IPS-18c (cell line): Measurements from ENCODE around the gene NCR2.

Experiments
- H3K4me3 ChIP-seq: 2 replicates; pipeline ENCODE4 v1.7.0; 2013; ENCODE audit warnings: low read depth, mild to moderate bottlenecking, low read length, moderate library complexity; ENCODE audit not compliant: insufficient read depth
- H3K9me3 ChIP-seq: one replicate; pipeline ENCODE4 v1.6.1; 2013; ENCODE audit warnings: mild to moderate bottlenecking, low read length, moderate library complexity; ENCODE audit not compliant: control insufficient read depth, insufficient read depth

The NCR2 gene

DNA sequence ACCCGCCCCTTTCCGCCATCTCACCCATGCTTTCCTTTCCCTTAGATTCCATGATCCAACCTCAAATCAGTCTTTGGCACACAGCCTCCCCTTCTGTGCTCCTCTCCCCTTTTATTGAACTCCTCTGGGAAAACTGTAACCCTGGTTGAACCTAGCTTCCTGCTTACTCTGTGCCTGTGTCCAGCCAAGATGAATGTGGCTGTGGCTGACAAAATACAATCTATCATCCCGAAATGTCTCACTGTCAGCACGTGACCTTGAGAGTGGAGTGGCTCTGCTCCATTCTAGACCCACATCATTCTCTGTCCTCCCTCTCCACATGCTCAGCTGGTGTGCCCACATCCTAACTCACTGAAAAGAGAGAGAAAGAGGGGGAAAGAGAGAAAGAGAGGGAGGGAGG is 11.0 kb downstream of the NCR2 start:
- Histone ChIP-seq H3K9me3 (no peaks in the 10 kb centered on the region), H3K4me3 (no peak overlapping the region)

DNA sequence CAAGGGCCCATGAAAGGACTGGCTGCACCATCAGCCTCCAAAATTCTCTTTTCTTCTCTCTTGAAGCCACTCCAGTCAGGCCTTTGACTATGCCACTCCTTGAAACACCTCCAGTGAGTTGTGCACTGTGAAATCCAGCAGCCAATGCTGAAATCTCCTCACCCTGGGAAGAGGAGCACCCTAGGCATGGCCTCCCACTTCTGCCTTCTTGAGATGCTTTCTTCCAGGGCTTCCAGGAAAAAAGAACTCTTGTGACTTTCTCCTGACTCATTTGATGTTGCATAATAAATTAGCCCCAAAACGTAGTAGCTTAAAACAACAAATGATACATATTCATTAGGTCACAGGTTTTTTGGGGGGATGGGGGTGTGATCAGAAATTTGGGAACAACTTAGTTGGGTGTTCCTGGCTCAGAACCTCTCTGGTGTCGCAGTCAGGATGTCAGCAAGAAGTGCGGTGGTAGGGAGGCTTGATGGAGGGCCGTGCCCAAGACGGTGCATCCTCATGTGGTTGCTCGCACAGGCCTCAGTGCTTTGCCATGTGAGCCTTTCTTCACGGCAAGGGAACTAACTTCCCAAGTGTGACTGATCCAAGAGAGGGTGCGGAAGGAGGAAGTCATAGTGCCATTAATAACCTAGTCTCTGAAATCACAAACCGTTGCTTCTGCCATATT is 12.1 kb downstream of the NCR2 start:
- H3K9me3 ChIP-seq = no peaks in the 10 kb centered on the region

DNA sequence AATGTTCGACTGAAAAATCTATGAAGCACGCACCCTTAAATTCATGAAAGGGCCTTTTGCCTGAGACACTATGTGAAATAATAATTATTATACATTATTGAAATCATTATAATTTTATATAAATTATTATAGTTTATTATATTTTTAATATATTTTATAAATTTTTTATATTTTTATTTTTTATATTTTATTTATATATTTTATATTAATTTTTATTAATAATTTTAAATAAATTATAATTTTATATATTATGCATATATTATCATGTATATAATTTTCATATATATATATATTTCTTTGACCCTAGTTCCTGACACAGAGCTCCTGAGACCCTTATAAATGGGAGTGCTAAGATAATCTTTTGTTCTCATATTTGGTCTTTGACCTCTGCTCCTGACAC is 13.5 kb downstream of the NCR2 start:
- H3K9me3 ChIP-seq = no peaks in the 10 kb centered on the region

More for the DNA sequence above, 12.1 kb downstream of the NCR2 start:
- no peak overlapping the region for H3K4me3 ChIP-seq

DNA sequence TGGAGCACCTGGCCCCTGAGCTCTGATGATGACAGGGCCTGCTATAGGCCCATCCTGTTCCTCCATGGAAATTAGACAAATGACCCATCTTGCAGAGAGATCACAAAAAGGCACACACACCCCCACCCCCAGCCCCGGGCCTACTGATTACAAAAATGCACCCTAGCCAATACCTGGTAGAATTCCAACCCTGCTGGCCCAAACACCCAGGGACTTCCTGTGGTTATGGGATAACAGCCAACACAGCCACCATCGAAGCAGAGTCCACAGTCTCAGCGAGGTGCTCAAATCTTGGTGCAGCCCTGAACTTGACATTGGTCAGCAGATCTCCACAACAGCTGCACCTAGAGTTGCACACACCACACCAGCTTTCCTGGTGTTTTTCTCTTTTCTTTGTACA is 17.0 kb downstream of the NCR2 start:
- H3K4me3 ChIP-seq = no peak overlapping the region
- no peaks in the 10 kb centered on the region for H3K9me3 ChIP-seq

More for the DNA sequence above, 13.5 kb downstream of the NCR2 start:
- no peak overlapping the region for H3K4me3 ChIP-seq

DNA sequence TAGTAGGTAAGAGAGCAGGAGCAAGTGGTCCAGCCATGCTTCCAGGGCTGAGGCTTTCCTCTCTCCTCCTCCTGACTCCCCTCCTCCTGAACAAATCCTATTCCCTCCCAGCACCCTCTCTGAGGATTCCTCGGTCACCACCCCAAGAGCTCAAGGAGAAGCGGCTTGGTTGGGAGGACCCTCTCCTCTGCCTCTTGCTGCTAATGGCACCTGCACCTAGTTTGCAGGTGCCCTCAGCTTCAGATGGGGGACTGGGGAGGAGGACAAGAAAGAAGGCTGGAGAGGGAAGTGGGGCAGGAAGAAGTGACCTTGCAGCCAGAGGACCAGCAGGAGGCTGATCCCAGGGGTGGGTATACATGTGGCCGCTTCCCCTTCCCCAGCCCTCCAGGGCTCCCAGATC is 17.5 kb downstream of the NCR2 start:
- Histone ChIP-seq H3K4me3 (no peak overlapping the region), H3K9me3 (no peaks in the 10 kb centered on the region)

DNA sequence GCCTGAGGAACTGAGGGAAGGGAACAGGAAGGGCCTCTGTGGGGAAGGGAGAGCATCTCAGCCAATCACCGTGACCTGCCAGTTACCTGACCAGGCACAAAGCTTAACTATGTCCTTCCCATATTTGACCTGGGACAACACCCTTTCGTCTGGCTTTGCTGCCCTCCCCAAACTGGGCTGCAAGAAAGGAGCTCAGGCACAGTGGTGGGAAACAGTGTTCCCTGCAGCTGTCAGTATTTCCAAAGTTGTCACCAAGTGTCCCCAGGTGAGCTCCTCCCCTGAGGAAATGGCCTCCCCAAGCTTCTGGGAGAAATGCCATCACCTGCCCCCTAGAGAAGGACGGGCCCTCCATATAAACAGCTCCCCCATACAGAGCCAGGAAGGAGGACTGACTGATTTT is 17.9 kb downstream of the NCR2 start:
- no peaks in the 10 kb centered on the region for H3K9me3 ChIP-seq
- no peak overlapping the region for H3K4me3 ChIP-seq

DNA sequence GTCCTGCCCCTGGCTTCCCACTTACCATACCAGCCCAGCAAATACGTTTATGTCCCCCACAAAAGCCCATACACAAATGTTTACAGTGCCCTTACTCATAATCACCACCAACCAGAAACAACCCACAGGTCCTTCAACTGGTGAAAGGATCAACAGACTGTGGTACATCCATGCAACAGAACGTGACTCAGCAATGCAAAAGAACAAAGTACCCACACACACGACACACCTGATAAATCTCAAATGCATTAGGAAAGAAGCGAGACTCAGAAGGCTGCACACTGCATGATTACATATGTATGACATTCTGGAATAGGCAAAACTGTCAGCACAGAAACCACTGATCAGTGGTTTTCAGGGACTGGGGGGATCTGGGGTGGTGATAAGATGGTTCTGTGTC is 20.5 kb downstream of the NCR2 start:
- Histone ChIP-seq H3K4me3 (no peak overlapping the region), H3K9me3 (peaks cover 5% of the 10 kb centered on the region)

DNA sequence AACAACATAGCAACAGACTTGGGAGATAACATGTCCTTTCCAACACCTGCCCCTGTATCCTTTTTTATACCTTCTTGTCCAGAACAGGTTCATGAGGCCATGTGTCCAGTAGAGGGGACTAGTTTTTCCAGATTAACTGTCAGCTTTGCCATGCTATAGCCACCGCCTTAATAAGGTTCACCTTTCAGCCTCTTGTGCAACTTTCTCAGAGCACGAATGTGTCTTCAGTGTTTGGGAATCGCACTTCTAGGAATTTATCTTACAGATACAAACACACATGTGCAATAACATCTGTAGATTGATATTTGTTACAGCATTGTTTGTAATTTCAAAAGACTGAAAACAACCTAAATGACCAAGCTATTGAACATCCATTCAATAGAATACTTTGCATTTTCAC is 21.4 kb downstream of the NCR2 start:
- Histone ChIP-seq H3K4me3 (no peak overlapping the region), H3K9me3 (peaks cover 6% of the 10 kb centered on the region)

DNA sequence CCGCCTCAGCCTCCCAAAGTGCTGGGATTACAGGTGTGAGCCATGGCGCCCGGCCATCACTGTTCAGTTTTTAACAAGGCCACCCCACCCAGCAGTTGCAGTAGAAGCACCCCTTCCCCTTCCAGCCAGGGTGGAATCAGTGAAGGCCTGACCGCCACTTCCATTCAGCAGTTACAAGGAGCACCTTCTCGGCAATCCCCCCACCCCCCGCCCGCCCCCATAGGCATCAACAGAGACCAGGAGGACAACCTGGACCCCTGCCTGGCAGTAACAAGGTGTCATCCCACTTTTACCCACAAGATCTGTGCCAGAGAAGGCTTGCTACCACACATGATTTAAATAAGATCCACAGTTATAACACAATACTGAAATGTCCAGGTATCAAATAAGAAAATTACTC is 23.1 kb downstream of the NCR2 start:
- no peak overlapping the region for H3K4me3 ChIP-seq
- H3K9me3 ChIP-seq = peaks cover 6% of the 10 kb centered on the region

DNA sequence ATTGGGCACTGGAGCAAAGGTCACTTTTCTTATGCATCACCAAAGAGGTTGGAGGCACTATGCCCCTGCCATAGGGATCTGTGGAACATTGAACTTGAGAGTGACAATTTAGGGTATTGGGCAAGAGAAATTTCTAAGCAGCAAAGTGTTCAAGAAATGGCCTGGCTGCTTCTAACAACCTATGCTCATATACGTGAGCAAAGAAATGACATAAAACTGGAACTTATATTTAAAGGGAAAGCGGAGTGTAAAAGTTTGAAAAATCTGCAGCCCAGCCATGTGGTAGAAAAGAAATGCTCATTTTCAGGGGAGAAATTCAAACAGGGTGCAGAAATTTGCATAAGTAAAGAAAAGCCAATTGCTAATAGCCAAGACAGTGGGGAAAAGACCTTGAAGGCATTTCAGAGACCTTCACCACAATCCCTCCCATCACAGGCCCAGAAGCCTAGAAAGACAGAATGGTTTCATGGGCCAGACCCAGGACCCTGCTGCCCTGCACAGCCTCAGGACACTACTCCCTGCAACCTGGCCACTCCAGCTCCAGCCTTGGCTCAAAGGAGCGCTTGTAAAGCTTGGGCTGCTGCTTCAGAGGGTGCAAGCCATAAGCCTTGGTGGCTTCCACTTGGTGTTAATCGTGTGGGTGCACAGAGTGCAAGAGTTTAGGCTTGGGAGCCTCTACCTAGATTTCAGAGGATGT is 24.4 kb downstream of the NCR2 start:
- H3K9me3 ChIP-seq = peaks cover 6% of the 10 kb centered on the region
- H3K4me3 ChIP-seq = no peak overlapping the region

DNA sequence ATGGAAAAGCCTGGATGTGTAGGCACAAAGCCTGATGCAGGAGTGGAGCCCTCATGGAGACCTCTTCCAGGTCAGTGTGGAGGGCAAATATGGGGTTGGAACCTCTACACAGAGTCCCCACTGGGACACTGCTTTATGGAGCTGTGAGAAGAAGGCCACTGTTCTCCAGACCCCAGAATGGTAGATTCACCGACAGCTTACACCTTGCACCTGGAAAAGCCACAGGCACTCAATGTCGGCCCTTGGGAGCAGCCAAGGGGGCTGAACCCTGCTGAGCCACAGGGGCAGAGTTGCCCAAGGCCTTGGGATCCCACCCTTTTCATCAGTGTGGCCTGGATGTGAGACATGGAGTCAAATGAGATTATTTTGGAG is 24.9 kb downstream of the NCR2 start:
- no peak overlapping the region for H3K4me3 ChIP-seq
- H3K9me3 ChIP-seq = peaks cover 6% of the 10 kb centered on the region

DNA sequence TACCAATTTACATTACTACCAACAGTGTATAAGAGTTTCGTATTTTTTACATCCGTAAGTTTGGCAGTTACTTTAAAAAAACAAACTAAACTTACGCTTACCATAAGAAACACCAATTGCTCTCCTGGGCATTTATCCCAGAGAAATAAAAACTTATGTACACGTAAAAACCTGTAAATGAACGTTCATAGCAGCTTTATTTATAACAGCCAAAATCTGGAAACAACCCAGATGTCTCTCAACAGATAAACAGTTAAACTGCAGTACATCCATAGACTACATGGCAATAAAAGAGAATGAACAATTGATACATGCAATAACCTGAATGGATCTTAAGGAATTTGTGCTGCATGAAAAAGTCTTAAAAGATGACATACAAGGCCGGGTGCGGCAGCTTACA is 30.7 kb downstream of the NCR2 start:
- H3K4me3 ChIP-seq = no peak overlapping the region
- no peaks in the 10 kb centered on the region for H3K9me3 ChIP-seq

DNA sequence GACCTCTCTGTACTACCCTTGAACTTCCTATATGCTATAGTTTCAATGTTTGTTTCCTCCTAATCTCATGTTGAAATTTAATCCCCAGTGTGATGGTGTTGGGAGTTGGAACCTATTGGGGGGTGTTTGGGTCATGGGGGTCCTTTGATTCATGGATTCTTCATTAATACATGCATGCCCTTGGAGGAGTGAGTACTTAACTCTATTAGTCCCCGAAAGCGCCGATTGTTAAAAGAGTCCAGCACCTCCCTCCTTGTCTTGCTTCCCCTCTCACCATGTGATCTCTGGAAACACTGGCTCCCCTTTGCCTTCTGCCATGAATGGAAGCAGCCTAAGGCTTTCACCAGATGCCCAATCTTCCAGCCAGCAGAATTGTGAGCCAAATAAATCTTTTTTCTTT is 31.7 kb downstream of the NCR2 start:
- H3K9me3 ChIP-seq = no peaks in the 10 kb centered on the region
- no peak overlapping the region for H3K4me3 ChIP-seq

DNA sequence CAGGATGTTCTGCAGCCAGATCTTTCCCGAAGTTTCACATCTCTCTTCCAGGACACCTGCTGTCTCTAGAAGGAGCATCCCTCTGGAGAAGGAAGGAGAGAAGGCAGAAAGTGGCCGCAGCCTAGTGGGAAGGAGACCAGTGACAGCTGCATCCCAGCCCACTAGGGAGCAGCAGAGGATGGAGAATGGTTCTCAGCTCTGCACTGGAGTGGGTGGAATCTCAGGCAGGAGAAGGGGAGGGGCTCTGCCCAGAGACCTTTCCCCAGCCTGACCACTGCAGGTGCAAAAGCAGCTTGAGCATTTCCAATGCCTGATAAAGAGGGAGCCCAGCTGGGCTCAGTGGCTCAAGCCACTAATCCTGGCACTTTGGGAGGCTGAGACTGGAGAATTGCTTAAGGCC is 32.3 kb downstream of the NCR2 start:
- no peak overlapping the region for H3K4me3 ChIP-seq
- no peaks in the 10 kb centered on the region for H3K9me3 ChIP-seq

DNA sequence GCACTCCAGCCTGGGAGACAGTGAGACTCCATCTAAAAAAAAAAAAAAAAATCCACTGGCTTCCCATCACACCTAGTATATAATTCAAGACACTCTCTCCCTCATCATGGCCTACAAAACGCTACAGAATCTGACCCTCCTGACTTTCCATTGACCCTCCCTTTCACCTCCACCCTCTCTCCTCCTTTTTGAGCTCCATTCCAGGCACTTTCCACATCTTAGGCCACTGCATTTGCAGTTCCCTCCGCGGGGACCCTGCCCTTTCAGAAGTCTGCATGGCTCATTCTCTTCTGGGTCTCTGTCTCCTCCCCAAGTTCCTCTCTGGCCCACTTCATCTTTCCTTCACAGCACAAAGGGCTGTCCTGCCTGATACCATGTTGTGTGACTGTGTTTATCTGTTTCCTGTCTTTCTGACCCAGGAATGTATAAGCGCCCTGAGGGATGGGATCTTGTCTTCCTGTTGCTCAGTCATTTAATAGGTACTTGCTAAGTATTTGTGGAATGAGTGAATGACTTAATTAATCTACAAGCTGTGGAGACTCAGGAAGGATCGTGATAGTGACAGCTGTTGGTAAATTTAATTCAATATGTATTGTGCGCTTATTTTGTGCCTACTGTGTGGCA is 35.2 kb downstream of the NCR2 start:
- Histone ChIP-seq H3K9me3 (no peaks in the 10 kb centered on the region), H3K4me3 (no peak overlapping the region)

DNA sequence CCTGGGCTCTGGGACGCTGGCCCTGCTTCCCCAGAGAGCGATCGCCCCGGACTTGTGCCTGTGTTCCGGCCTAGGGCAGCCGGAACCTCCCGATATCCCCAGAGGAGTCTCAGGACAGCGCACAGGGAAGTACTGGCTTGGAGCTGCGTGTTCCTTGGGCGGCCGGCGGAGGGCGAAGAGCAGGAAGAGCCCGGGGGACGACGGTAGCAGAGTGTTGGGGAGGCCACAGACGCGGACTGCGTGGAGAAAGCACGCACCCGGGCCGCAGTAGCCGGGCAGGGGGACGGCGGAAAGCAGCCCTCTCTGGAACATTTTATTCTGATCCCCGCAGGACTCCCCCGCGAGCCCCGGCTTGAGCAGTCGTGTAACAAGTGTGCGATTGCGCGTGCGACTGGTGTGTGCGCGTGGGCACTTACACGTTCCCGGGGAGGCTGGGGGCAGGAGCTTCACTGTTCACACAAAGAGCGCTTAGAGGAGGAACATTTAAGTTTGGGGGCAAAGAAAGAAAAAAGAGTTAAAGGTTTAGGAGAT is 36.1 kb downstream of the NCR2 start:
- Histone ChIP-seq H3K4me3 (peak overlapping the region; percentile 34; the same call in 1 of the 2 replicates), H3K9me3 (no peaks in the 10 kb centered on the region)

DNA sequence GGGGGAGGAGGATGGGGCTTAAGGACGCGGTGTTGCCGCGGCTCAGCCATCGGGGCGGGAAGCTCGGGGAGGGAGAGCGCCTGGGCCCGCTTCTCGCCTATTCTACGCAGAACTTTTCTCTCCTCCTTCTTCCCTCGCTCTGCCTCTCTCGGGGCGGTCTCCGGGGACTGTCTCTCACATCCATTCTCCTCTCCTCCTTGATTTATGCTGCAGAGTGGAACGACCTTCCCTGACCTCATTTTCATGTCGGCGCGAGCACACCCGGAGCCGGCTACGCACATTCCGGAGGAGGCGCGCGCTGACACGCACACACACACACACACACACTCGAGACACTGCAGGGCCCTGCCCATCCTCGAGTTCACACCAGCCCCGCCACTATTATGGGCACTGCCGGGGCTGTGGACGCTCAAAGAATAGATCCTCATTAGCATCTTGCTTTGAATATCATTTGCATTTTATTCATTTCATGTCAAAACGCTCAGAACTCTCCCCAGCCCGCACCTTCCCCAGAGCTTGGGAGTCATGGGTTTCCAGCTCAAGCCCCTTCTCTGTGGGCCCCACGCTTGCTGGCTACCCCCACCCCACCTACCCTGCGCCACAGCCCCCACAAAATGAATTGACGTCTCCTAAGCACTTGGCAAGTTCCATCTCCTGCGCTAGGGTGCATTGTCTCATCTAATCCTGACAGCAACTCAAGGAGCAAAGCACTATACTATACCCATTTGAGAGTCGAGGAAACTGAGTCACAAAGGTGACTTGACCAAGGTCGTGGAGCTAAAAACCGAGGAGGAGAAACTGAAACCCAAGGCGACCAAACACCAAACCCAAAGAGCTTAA is 36.8 kb downstream of the NCR2 start:
- Histone ChIP-seq H3K4me3 (peak overlapping the region; percentile 34), H3K9me3 (no peaks in the 10 kb centered on the region)
